PC-3 (cell line): ENCODE results near the gene CD151.

Experiments used
- CTCF ChIP-seq: fragments of 300-600 bp; sonication (generic); conservative IDR thresholded peaks from 2 replicates; pipeline ENCODE4 v1.5.1; 2017; ENCODE audit warnings: antibody characterized with exemption, low read depth, mild to moderate bottlenecking, low read length
- EZH2 ChIP-seq: fragments of 300-600 bp; sonication (generic); IDR thresholded peaks from one replicate; pipeline ENCODE4 v1.6.1; 2017; ENCODE audit warnings: antibody characterized with exemption, mild to moderate bottlenecking, low read length; ENCODE audit not compliant: unreplicated experiment
- EZH2phosphoT487 ChIP-seq: fragments of 300-600 bp; sonication (generic); IDR thresholded peaks from 2 replicates; pipeline ENCODE4 v1.6.1; 2018; ENCODE audit warnings: mild to moderate bottlenecking, antibody characterized with exemption, low read length, borderline replicate concordance

GRCh38 chr11:833849-834311, 1.1 kb downstream of the CD151 start:
- TF ChIP-seq CTCF (no peak), EZH2phosphoT487 (no peak), EZH2 (no peak)
